ENCODE measurements around the gene APBA1.

The APBA1 gene

DNA sequence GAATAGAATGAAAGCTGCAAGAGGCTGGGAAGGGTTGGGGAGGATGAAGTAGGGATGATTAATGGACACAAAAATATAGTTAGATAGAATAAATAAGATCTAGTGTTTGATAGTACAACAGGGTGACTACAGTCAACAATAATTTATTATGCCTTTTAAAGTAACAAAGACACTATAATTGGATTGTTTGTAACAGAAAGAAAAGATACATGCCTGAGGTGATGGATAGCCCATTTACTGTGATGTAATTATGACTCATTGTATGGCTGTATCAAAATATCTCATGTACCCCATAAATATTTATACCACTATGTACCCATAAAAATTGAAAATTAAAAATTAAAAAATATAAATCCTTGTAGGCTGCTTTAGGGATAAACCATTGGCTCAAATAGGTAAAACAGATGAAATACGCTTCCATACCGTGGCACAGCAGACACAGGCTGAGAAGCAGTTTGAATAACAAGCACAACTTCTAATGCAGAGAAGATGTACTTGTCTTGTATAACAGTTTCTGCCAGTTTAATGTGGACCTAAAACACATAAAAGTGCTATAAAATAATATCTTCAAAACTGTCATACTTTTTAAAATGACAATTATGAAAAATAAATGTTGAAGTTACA is 34.9 kb downstream of the APBA1 start:
- DNase-seq (ENCODE audit: low read depth, low spot score), result no peak
- TF ChIP-seq, protein P1, sequence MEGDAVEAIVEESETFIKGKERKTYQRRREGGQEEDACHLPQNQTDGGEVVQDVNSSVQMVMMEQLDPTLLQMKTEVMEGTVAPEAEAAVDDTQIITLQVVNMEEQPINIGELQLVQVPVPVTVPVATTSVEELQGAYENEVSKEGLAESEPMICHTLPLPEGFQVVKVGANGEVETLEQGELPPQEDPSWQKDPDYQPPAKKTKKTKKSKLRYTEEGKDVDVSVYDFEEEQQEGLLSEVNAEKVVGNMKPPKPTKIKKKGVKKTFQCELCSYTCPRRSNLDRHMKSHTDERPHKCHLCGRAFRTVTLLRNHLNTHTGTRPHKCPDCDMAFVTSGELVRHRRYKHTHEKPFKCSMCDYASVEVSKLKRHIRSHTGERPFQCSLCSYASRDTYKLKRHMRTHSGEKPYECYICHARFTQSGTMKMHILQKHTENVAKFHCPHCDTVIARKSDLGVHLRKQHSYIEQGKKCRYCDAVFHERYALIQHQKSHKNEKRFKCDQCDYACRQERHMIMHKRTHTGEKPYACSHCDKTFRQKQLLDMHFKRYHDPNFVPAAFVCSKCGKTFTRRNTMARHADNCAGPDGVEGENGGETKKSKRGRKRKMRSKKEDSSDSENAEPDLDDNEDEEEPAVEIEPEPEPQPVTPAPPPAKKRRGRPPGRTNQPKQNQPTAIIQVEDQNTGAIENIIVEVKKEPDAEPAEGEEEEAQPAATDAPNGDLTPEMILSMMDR (IDR thresholded peaks at IDR 0.05; ENCODE audit: low read depth, low read length), result no peak
- in situ Hi-C loops (cut with HindIII; ENCODE audit: low sequenced_read_pairs), result no loop called here
- no peak overlapping the region for H3K4me3 ChIP-seq (ENCODE audit: low read depth, low read length)

DNA sequence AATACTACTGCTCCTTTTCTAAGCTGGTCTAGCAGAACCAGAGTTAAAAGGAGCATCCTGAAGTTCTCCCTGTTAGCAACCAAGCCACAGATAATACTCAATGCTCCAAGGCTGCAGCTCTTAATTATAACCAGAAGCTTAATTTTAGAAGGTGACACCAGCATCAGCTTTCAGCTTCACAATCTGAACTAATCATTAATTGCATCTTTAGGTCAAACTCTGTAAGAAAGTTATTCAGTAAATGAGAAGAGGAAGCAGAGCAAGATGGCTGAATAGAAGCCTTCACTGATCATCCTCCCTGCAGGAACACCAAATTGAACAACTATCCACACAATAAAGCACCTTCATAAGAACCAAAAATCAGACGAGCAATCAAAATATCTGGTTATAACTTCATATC is 38.5 kb downstream of the APBA1 start:
- TF ChIP-seq, protein P1 (IDR thresholded peaks at IDR 0.05; ENCODE audit: low read depth, low read length), result no peak
- in situ Hi-C loops (cut with HindIII; ENCODE audit: low sequenced_read_pairs), result no loop called here
- no peak for DNase-seq (ENCODE audit: low read depth, low spot score)
- no peak overlapping the region for H3K4me3 ChIP-seq (ENCODE audit: low read depth, low read length)

DNA sequence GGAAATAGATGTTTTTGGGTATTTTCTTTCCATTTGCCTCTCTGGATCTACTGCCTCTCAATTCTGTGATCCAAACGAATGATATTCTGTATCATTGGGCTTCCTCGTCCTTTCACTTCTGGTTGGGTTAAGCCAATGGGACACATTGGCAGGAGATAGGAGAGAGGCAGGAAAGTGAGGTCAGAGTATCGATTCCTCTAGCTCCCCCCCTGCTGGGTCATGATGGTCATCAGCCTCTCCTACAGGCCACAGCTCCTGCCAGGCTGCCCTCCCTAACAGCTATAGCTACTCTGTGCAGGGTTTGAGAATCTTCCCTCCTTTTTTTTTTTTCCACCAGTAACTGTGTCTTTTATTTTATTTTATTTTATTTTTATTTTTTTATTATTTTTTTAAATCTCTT is 39.4 kb downstream of the APBA1 start:
- no peak overlapping the region for H3K4me3 ChIP-seq (ENCODE audit: low read depth, low read length)
- DNase-seq (ENCODE audit: low read depth, low spot score), result no peak
- TF ChIP-seq, protein P1 (IDR thresholded peaks at IDR 0.05; ENCODE audit: low read depth, low read length), result no peak
- in situ Hi-C loops (cut with HindIII; ENCODE audit: low sequenced_read_pairs), result no loop called here

DNA sequence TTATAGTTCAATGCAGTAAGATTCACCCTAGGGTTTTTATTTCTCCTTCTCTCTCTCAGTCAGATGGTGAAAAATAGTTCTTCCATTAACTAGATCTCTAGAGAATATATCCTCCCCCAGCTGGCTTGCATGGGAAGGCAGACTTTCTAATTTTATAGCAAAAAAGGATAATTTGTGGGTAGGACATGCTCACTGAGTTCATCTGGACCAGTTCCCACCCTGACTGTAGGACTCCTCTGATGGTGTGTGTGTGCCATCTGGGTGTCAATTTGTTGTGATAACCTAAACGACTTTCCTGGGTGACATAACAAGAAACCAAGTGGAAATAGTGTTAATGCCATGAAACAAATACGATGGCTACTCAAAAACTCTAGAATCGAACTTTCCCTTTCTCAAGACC is 44.9 kb downstream of the APBA1 start:
- in situ Hi-C loops (cut with HindIII; ENCODE audit: low sequenced_read_pairs), result no loop called here
- TF ChIP-seq, protein P1 (IDR thresholded peaks at IDR 0.05; ENCODE audit: low read depth, low read length), result no peak

DNA sequence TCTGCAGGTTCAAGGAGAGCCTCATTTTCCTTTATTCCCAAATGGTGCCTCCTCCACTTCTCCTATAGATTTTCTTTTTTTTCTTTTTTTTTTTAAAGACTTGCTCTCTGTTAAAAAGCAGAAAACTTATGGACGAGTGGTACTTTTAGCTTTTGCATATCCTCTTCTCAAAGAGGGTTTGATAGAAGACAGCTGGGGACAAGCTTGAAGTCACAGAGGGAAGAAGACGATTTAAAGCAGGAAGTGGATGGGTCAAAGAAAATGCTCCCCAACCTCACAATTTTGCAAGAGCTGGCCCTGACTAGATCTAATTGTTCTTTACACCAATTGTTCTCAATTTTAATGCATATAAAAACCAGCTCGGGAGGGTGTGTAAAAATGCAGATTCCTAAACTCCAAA is 48.9 kb downstream of the APBA1 start:
- no peak overlapping the region for H3K4me3 ChIP-seq (ENCODE audit: low read depth, low read length)
- in situ Hi-C loops (cut with HindIII; ENCODE audit: low sequenced_read_pairs), result no loop called here
- no peak for DNase-seq (ENCODE audit: low read depth, low spot score)
- TF ChIP-seq, protein P1 (IDR thresholded peaks at IDR 0.05; ENCODE audit: low read depth, low read length), result no peak

More for the DNA sequence above, 44.9 kb downstream of the APBA1 start:
- H3K4me3 ChIP-seq (ENCODE audit: low read depth, low read length), result no peak overlapping the region
- DNase-seq (ENCODE audit: low read depth, low spot score), result no peak

DNA sequence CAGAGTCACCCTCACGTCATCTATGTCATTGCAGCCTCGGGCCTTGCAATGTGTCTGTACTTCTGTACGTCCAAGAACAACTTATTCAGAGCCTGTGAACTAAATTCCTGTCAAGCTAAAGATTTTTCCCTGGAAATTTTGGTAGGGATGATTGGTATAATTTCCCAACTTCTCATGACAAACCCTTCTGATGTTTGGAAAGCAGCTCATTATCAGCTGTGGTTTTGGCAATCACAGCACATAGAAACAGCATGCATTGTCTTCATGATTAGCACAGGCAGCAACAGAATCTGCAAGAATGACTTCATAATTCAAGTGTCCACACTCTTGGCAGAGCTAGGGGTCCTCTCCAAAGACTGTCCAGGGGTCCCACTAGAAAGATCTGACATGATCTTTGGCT is 49.5 kb downstream of the APBA1 start:
- H3K4me3 ChIP-seq (ENCODE audit: low read depth, low read length), result no peak overlapping the region
- peak; percentile 38 for DNase-seq (ENCODE audit: low read depth, low spot score)
- TF ChIP-seq, protein P1 (IDR thresholded peaks at IDR 0.05; ENCODE audit: low read depth, low read length), result no peak
- in situ Hi-C loops (cut with HindIII; ENCODE audit: low sequenced_read_pairs), result no loop called here
